ENCODE data around the gene SLC2A2. TPM values are rescaled to one million over a fixed set of nuclear protein-coding genes. Genes with fewer than 3 reads are reported as not detected.

The SLC2A2 gene
- 0.05 TPM in 1 of 2 replicates, not detected in the other for total RNA-seq

DNA sequence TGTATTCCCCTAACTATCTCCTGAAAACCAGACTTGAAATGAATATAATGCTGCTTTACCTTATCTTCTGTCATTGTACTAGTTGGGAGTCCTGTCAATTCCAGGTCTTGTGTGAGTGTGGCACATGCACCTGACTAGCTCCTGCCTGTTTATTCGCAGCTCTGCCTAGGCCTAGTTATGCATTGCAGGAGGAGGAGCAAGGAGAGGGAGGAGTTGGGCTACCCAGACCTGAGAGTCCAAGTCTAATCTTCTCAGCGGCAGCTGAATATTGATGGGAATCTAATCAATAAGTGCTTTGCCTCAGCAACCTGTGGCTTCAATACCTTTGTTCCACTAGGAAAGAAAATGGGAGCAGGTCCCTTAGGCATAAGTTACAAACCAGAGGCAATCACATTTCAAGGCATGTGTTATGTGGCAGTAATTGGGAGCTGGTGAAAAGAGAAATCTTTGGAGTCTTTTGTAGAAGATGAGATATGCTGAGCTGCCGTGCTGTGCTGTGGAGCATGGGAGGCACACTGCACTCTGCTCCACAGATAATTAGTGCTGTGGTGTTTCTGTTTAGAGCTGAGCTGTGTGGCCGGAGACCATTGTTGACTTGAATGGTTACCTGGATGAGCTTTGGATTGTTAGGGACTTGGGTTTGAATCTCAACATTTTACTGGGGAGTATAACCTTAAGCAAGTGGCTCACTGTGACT, at the start of gene SLC2A2:
TSS of gene SLC2A2 (minus strand) at position 124 of the 697 bp plus-strand sequence. CDS start at position 74, 50 bp downstream.

Other genes with a start within 250 kb of the SLC2A2 start
- 328 and 359 TPM in 2 replicates for gene RPL22L1, start 156.5 kb downstream of the SLC2A2 start, total RNA-seq
- 4.9 and 8.8 TPM in 2 replicates for gene EIF5A2, start 118.1 kb downstream of the SLC2A2 start, total RNA-seq